ENCODE results near the gene USB1.

Gene USB1

DNA sequence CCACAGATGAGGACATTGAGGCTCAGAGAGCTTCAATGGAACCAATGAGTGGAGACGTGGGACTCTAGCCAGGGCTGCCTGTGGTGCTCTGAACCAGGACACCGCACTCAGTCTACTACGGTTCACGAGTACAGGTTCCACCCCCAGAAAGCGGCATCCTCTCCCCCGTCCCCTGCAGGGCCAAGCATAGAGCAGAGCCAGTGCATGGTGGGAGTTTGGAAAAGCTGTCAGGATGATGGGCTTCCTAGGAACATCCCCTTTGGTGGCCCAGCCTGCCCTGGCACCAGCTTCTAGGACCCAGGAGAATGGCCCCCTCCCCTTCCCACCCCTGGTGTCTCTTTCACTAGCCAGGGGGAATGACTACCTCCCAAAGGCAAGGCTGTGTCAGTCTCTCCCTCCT is 9.1 kb upstream of the USB1 start:
- DNase-seq (ENCODE audit: low read depth, low spot score): no peak
- no peak overlapping the region for H3K4me3 ChIP-seq (ENCODE audit: low read depth, low read length)
- TF ChIP-seq, protein P1, sequence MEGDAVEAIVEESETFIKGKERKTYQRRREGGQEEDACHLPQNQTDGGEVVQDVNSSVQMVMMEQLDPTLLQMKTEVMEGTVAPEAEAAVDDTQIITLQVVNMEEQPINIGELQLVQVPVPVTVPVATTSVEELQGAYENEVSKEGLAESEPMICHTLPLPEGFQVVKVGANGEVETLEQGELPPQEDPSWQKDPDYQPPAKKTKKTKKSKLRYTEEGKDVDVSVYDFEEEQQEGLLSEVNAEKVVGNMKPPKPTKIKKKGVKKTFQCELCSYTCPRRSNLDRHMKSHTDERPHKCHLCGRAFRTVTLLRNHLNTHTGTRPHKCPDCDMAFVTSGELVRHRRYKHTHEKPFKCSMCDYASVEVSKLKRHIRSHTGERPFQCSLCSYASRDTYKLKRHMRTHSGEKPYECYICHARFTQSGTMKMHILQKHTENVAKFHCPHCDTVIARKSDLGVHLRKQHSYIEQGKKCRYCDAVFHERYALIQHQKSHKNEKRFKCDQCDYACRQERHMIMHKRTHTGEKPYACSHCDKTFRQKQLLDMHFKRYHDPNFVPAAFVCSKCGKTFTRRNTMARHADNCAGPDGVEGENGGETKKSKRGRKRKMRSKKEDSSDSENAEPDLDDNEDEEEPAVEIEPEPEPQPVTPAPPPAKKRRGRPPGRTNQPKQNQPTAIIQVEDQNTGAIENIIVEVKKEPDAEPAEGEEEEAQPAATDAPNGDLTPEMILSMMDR (IDR thresholded peaks at IDR 0.05; ENCODE audit: low read depth, low read length): no peak
- in situ Hi-C loops (cut with HindIII; ENCODE audit: low sequenced_read_pairs): no loop called here

DNA sequence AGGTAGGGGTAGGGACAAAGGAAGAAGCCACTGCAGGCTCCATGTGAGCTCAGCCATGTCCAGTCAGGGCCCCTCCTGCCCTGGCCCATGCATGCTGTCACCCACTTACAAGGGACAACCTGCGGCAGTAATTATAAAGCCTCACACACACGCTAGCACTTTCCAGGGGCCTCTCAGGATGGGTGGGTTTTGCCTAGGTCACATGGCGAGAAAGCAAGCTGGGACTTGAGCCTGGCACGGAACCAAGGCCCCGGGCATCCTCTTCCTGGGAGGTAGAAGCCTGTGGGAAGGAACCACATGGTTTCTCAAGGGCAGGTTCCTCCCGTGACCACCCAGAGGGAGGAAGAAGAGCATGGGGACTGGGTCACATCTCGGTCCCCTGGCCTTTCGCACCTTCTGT is 7.8 kb upstream of the USB1 start:
- TF ChIP-seq, protein P1 (IDR thresholded peaks at IDR 0.05; ENCODE audit: low read depth, low read length): no peak
- no peak overlapping the region for H3K4me3 ChIP-seq (ENCODE audit: low read depth, low read length)
- in situ Hi-C loops (cut with HindIII; ENCODE audit: low sequenced_read_pairs): no loop called here
- DNase-seq (ENCODE audit: low read depth, low spot score): no peak

DNA sequence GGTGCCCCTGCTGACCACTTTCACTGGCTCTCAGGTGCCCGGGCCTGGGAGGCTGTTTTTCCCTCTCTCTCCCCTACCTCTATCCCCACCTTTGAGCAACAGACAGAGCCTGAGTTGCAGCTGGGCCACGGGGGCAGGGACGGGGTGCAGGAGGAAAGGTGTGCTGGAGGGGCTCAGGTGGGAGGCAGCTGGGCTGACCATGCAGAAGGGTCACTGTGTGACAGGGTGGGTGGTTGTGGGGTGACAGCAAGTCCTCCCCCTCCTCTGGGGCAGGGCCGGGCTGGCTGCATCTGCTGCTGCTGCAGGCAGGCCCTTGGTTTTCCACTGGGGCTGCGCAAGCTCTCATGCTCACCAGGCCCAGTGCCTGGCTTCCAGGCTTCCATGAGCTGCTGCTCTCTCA is 7.3 kb upstream of the USB1 start:
- in situ Hi-C loops (cut with HindIII; ENCODE audit: low sequenced_read_pairs): no loop called here
- no peak overlapping the region for H3K4me3 ChIP-seq (ENCODE audit: low read depth, low read length)
- TF ChIP-seq, protein P1 (IDR thresholded peaks at IDR 0.05; ENCODE audit: low read depth, low read length): no peak
- no peak for DNase-seq (ENCODE audit: low read depth, low spot score)

DNA sequence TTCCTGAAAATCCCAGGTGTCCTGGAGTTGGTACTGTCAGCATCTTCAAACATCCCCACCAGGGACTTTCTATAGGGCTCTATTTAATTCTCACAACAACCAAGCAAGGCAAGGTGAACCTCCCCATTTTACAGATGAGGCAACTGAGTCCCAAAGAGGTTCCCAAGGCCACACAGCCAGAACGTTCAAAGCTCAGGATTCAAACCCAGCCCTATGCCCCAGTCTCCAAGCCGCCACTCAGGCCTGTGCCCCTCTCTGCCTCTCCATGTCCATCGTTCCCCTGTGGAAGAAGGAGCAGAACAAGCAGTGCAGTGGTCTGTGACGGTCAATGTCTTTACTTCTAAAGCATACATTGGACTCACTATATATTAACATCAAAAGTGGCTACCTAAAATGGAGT is 6.8 kb upstream of the USB1 start:
- in situ Hi-C loops (cut with HindIII; ENCODE audit: low sequenced_read_pairs): no loop called here
- TF ChIP-seq, protein P1 (IDR thresholded peaks at IDR 0.05; ENCODE audit: low read depth, low read length): no peak
- no peak overlapping the region for H3K4me3 ChIP-seq (ENCODE audit: low read depth, low read length)
- DNase-seq (ENCODE audit: low read depth, low spot score): no peak

DNA sequence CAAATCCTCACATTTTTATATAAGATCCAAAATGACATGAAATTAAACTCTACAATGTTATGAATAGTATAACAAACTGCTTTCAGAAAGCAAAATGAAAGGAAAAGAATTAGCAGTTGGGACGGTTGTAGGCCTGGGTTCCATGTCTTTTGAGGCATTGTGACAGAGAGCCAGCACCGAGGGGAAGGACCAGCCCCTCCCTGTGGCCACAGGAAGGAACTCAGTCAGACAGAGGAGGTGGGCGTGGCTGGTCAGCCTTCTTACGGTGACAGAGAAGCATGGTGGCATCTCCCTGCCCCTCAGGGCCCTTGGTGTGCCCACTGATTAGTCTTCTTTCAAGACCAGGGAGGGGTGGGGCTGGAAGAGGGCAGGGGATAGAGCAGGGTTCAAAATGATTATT is 6.4 kb upstream of the USB1 start:
- TF ChIP-seq, protein P1 (IDR thresholded peaks at IDR 0.05; ENCODE audit: low read depth, low read length): peak; percentile 47
- no peak overlapping the region for H3K4me3 ChIP-seq (ENCODE audit: low read depth, low read length)
- in situ Hi-C loops (cut with HindIII; ENCODE audit: low sequenced_read_pairs): no loop called here
- peak; percentile 33 for DNase-seq (ENCODE audit: low read depth, low spot score)

DNA sequence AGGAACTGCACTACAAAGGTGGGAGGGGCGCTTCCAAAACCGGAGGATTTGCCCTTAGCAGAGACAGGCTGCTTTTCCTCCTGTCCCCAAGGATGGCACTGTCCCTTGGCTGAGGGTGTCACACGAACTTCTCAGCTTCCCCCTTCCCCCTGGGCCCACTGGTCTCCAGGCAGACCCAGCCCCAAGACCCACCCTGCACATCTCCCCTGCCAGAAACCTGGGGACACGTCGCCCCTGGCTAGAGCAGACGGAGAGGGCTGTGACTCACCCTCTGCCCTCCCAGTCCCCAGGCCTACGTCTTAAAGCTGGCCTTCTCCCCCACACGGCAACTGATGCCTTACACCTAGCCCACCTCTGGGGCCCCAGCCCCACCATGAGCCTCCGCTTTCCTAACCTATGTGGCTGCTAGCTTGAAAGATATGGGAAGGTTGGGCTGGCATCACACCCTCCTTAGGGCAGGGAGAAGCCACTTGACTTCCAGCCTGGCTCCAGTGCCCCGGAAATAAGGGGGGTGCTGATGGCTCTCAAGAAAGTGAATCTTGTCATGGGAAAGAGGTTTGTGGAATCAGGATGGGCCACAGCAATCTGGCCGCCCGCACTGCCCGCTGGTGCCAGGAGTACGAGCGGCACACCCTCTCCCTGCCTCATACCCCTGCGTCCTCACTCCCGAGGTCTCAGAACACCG is 5.3 kb upstream of the USB1 start:
- no peak overlapping the region for H3K4me3 ChIP-seq (ENCODE audit: low read depth, low read length)
- in situ Hi-C loops (cut with HindIII; ENCODE audit: low sequenced_read_pairs): no loop called here
- DNase-seq (ENCODE audit: low read depth, low spot score): no peak
- TF ChIP-seq, protein P1 (IDR thresholded peaks at IDR 0.05; ENCODE audit: low read depth, low read length): no peak
